Keratinocyte (primary cell): Measurements from ENCODE around the gene ATP2A3. TPM values are rescaled to one million over a fixed set of nuclear protein-coding genes. Genes with fewer than 3 reads are reported as not detected.

Experiments
- DNase-seq: peaks from one replicate; pipeline ENCODE4 v3.0.0-alpha.2; 2011; ENCODE audit warnings: low read depth, missing footprints, low spot score
- FAIRE-seq: peaks from 2 replicates; lab custom pipeline; 2011; peaks lifted over from hg19 to GRCh38; lab: Jason Lieb, UNC
- H2AFZ ChIP-seq: 2 replicates; pipeline ENCODE4 v1.6.0; 2012; ENCODE audit warnings: low read length, control low read depth, inconsistent platforms; ENCODE audit not compliant: control insufficient read depth
- H3K27ac ChIP-seq: 2 replicates; pipeline ENCODE4 v1.5.1; 2011; ENCODE audit warnings: low read length; ENCODE audit not compliant: control insufficient read depth, insufficient read depth
- H3K27me3 ChIP-seq: 3 replicates; pipeline ENCODE4 v1.6.0; 2011; ENCODE audit warnings: low read length; ENCODE audit not compliant: control insufficient read depth, insufficient read depth; ENCODE audit errors: extremely low read depth
- H3K36me3 ChIP-seq, 2 experiments: 2 replicates in 1 of 2; 3 replicates in 1 of 2; pipeline ENCODE4 v1.5.1; 2011; ENCODE audit warnings: low read length in 2 of 2, mild to moderate bottlenecking in 1 of 2; ENCODE audit not compliant: control insufficient read depth in 2 of 2, insufficient read depth in 2 of 2; ENCODE audit errors: extremely low read depth in 1 of 2
- H3K4me1 ChIP-seq: 3 replicates; pipeline ENCODE4 v1.5.1; 2011; ENCODE audit warnings: low read length; ENCODE audit not compliant: control insufficient read depth, insufficient read depth; ENCODE audit errors: extremely low read depth
- H3K4me2 ChIP-seq: 3 replicates; pipeline ENCODE4 v1.6.0; 2011; ENCODE audit warnings: low read depth, low read length; ENCODE audit not compliant: control insufficient read depth, insufficient read depth; ENCODE audit errors: extremely low read depth
- H3K4me3 ChIP-seq, 3 experiments: fragments of 200-600 bp in 1 of 3; sonication (generic) in 1 of 3; 2 replicates in 2 of 3; 3 replicates in 1 of 3; pipeline ENCODE4 v1.5.1; 2011 to 2016; ENCODE audit warnings: low read length in 3 of 3, mild to moderate bottlenecking in 3 of 3, control low read depth in 2 of 3, inconsistent platforms in 1 of 3, low read depth in 1 of 3, mixed read lengths in 1 of 3, mixed run types in 1 of 3, moderate library complexity in 1 of 3; ENCODE audit not compliant: control insufficient read depth in 2 of 3, insufficient read depth in 2 of 3; ENCODE audit errors: extremely low read depth in 1 of 3
- H3K79me2 ChIP-seq: 2 replicates; pipeline ENCODE4 v1.6.0; 2012; ENCODE audit warnings: low read length; ENCODE audit not compliant: control insufficient read depth, insufficient read depth
- H3K9ac ChIP-seq: 3 replicates; pipeline ENCODE4 v1.6.0; 2011; ENCODE audit warnings: low read length; ENCODE audit not compliant: control insufficient read depth, insufficient read depth; ENCODE audit errors: extremely low read depth
- H3K9me1 ChIP-seq: 3 replicates; pipeline ENCODE4 v1.6.0; 2011; ENCODE audit warnings: low read length; ENCODE audit not compliant: control insufficient read depth, insufficient read depth; ENCODE audit errors: extremely low read depth
- H3K9me3 ChIP-seq: 2 replicates; pipeline ENCODE4 v1.5.1; 2012; ENCODE audit warnings: low read depth, low read length; ENCODE audit not compliant: control insufficient read depth
- H4K20me1 ChIP-seq: 3 replicates; pipeline ENCODE4 v1.6.0; 2011; ENCODE audit warnings: low read length; ENCODE audit not compliant: control insufficient read depth, insufficient read depth; ENCODE audit errors: extremely low read depth
- EZH2 ChIP-seq: IDR thresholded peaks from one replicate; pipeline ENCODE4 v1.6.1; 2012; ENCODE audit warnings: inconsistent platforms, mild to moderate bottlenecking, low read length, moderate library complexity
- dilution Hi-C: fragments of 300-500 bp; cut with MboI; formaldehyde crosslinking; loops from one replicate; pipeline ENCODE4 v1.7.0; 2020; ENCODE audit warnings: low sequenced_read_pairs; ENCODE audit not compliant: extremely low pct_ligation_motif_present
- polyA plus RNA-seq, 5 experiments: library from polyadenylated mRNA; depleted of rRNA in 3 of 5; stranded (reverse) in 3 of 5; stranded (forward) in 1 of 5; unstranded in 1 of 5; fragments of >200 nt; gene quantifications; 1 replicate in 1 of 5; 2 replicates in 3 of 5; 3 replicates in 1 of 5; pipeline versions ENCODE4 v1.2.1 to v1.2.3, GENCODE V29; 2011 to 2012; ENCODE audit warnings: missing spikeins in 2 of 5, low read depth in 1 of 5, low replicate concordance in 1 of 5
- TF ChIP-seq, protein P1 (sequence below), 3 experiments: IDR thresholded peaks in 1 of 3; conservative IDR thresholded peaks in 1 of 3; optimal IDR thresholded peaks in 1 of 3; 2 replicates in 2 of 3; 3 replicates in 1 of 3; pipeline versions ENCODE3 to v1.5.1; 2011; ENCODE audit warnings: low read length in 3 of 3, mild to moderate bottlenecking in 3 of 3, moderate library complexity in 2 of 3, control low read depth in 1 of 3, inconsistent platforms in 1 of 3; ENCODE audit not compliant: insufficient read depth in 2 of 3; ENCODE audit errors: extremely low read depth in 1 of 3

The ATP2A3 gene
- polyA plus RNA-seq, 1 donor (not counting 4 experiments of a cell fraction or from before 2014, with no cell fraction given), result 0.13 TPM

DNA sequence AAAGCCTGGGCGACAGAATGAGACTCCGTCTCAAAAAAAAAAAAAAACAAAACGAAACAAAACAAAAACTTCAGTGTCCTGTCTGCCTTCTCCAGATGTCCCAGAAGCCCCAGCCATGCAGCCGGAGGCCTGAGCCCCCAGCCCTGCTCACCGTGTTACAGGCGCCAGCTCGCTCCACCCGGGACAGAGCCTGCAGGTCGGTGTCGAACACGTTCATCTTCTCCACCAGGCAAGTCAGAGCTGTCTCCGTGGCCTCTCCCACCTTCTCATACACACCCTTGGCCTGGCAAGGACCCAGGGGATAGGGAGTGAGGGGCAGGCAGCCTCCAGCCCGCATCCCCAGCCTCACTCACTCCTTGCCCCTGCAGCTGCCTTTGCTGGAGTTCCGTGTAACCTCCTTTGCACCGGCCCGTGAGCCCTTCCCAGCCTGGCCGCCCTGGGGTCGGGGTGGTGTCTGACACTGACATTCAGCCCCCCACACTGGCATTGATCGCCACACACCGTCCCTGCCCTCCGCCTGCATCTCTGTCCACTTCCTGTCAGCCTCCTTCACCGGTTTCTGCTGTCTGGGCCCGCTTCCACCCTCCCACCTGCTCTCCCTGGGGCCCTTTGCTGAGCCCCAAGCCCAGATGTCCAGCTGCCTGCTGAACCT is 20.9 kb downstream of the ATP2A3 start:
- Histone ChIP-seq H3K4me3 (no peak overlapping the region), H3K79me2 (no peaks in the 10 kb centered on the region), H3K4me1 (no peaks in the 10 kb centered on the region), H3K9ac (no peak overlapping the region), H3K9me1 (no peaks in the 10 kb centered on the region), H4K20me1 (no peaks in the 10 kb centered on the region), H2AFZ (no peak overlapping the region), H3K9me3 (no peaks in the 10 kb centered on the region), H3K4me2 (no peak overlapping the region), H3K36me3 (no peaks in the 10 kb centered on the region), H3K27me3 (no peaks in the 10 kb centered on the region), H3K27ac (no peak overlapping the region)
- TF ChIP-seq, protein P1, sequence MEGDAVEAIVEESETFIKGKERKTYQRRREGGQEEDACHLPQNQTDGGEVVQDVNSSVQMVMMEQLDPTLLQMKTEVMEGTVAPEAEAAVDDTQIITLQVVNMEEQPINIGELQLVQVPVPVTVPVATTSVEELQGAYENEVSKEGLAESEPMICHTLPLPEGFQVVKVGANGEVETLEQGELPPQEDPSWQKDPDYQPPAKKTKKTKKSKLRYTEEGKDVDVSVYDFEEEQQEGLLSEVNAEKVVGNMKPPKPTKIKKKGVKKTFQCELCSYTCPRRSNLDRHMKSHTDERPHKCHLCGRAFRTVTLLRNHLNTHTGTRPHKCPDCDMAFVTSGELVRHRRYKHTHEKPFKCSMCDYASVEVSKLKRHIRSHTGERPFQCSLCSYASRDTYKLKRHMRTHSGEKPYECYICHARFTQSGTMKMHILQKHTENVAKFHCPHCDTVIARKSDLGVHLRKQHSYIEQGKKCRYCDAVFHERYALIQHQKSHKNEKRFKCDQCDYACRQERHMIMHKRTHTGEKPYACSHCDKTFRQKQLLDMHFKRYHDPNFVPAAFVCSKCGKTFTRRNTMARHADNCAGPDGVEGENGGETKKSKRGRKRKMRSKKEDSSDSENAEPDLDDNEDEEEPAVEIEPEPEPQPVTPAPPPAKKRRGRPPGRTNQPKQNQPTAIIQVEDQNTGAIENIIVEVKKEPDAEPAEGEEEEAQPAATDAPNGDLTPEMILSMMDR (optimal IDR thresholded peaks at IDR 0.05 in 1 of 3, IDR thresholded peaks at IDR 0.05 in 1 of 3, conservative IDR thresholded peaks at IDR 0.05 in 1 of 3; ENCODE audit: extremely low read depth in 1 of 3, insufficient read depth in 2 of 3, low read length in 3 of 3), result no peak
- TF ChIP-seq EZH2, result no peak
- dilution Hi-C loops, result no loop called here
- no peak for FAIRE-seq
- DNase-seq, result no peak

DNA sequence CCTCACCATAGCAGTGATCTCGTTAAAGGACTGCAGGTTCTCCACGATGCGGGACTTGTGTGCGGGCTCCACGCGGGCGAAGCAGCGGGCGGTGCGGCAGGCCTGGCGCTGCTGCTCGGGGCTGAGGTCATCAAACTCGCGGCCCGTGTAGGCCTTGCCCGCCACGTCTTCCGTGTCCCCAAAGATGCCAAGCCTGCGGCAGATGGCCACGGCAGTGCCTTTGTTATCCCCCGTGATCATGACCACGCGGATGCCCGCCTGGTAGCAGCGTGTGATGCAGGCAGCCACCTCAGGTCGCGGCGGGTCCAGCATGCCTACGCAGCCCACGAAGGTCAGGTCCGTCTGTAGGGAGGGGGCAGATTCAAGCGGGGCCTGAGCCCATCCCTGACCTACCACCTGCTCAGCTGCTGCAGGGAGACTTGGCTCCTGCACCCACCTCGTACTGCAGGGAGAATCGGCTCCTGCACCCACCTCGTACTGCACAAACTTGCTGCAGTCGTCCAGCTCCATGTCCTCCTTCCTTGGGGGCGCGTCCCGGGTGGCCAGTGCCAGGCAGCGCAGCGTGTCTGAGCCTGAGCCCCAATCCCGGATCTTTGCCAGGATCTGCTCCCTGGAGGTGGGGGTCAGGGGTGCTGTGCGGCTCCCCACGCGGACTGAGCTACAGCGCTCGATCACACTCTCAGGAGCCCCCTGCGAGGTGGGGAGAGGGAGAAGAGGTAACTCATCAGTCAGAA is 23.1 kb downstream of the ATP2A3 start:
- Histone ChIP-seq H3K27ac (no peak overlapping the region), H4K20me1 (no peaks in the 10 kb centered on the region), H3K27me3 (no peaks in the 10 kb centered on the region), H3K4me3 (no peak overlapping the region), H3K79me2 (no peaks in the 10 kb centered on the region), H3K4me2 (no peak overlapping the region), H3K9me1 (no peaks in the 10 kb centered on the region), H3K36me3 (no peaks in the 10 kb centered on the region), H3K4me1 (no peaks in the 10 kb centered on the region), H3K9ac (no peak overlapping the region), H2AFZ (no peak overlapping the region), H3K9me3 (no peaks in the 10 kb centered on the region)
- TF ChIP-seq, protein P1 (optimal IDR thresholded peaks at IDR 0.05 in 1 of 3, IDR thresholded peaks at IDR 0.05 in 1 of 3, conservative IDR thresholded peaks at IDR 0.05 in 1 of 3; ENCODE audit: extremely low read depth in 1 of 3, insufficient read depth in 2 of 3, low read length in 3 of 3), result no peak
- TF ChIP-seq EZH2, result no peak
- dilution Hi-C loops, result no loop called here
- DNase-seq, result no peak
- FAIRE-seq, result no peak
